Prostate gland (tissue), 2 donors: Measurements from ENCODE around the gene SRMS. TPM values are rescaled to one million over a fixed set of nuclear protein-coding genes. Genes with fewer than 3 reads are reported as not detected.

Experiments used
- DNase-seq: peaks from one replicate; pipeline ENCODE4 v3.0.0-alpha.2; 2019; ENCODE audit warnings: low spot score
- H3K27ac ChIP-seq, 2 donors: fragments of 200-600 bp; sonication (generic); 2 replicates each; pipeline ENCODE4 v1.5.1; 2017 to 2019
- H3K27me3 ChIP-seq: fragments of 200-600 bp; sonication (generic); replicated peaks from 2 replicates; pipeline ENCODE4 v1.5.1; 2019; ENCODE audit not compliant: insufficient read depth
- H3K36me3 ChIP-seq, 2 donors: fragments of 200-600 bp; sonication (generic); 1 replicate in 1 of 2; 2 replicates in 1 of 2; pipeline versions ENCODE4 v1.5.1 to v1.8.1; 2017 to 2019
- H3K4me1 ChIP-seq: fragments of 200-600 bp; sonication (generic); replicated peaks from 2 replicates; pipeline ENCODE4 v1.5.1; 2019
- H3K4me3 ChIP-seq, 2 donors: fragments of 200-600 bp; sonication (generic); 2 replicates each; pipeline ENCODE4 v1.5.1; 2017 to 2019
- H3K9me3 ChIP-seq: fragments of 200-600 bp; sonication (generic); 2 replicates; pipeline ENCODE4 v1.5.1; 2017
- CTCF ChIP-seq, 4 experiments: fragments of 200-600 bp in 2 of 4; fragments of 450-650 bp in 2 of 4; sonication (generic) in 2 of 4; IDR thresholded peaks; 1 replicate in 3 of 4; 2 replicates in 1 of 4; pipeline ENCODE4 v1.5.1; 2016 to 2019; ENCODE audit warnings: antibody characterized with exemption in 4 of 4, mild to moderate bottlenecking in 2 of 4, moderate library complexity in 2 of 4
- POLR2A ChIP-seq: fragments of 450-650 bp; IDR thresholded peaks from one replicate; pipeline ENCODE4 v1.6.1; 2016; ENCODE audit warnings: antibody characterized with exemption, mild to moderate bottlenecking
- POLR2AphosphoS5 ChIP-seq: sonication (generic); formaldehyde crosslinking; IDR thresholded peaks from one replicate; pipeline ENCODE4 v1.6.1; 2017; ENCODE audit warnings: antibody characterized with exemption
- WGBS: methylation state at CpG from one replicate; pipeline ENCODE4 v1.1.5; 2018; 5-methylcytosine and 5-hydroxymethylcytosine counted together
- intact Hi-C: fragments of 100-400 bp; cut with DNase I; formaldehyde crosslinking; loops from one replicate; pipeline ENCODE4 v1.14.2; 2022
- total RNA-seq, 2 donors: library from RNA; depleted of rRNA; stranded (reverse); fragments of >200 nt; gene quantifications; one replicate each; pipeline ENCODE4 v1.1.0, GENCODE V29; 2016

Gene SRMS
- total RNA-seq, 2 donors from 2014 or later: 0.34 to 1.6 TPM

- TF ChIP-seq CTCF (IDR thresholded peaks at IDR 0.05): no peak
- TF ChIP-seq POLR2A: no peak
- TF ChIP-seq POLR2AphosphoS5: no peak
- H3K4me3 ChIP-seq: no peak overlapping the region
- 86% methylated on average over 38 of the region's 38 CpGs for WGBS
- H3K4me1 ChIP-seq: no peaks in the 10 kb centered on the region
- peak overlapping the region; percentile 41 to 80 for H3K27ac ChIP-seq
- H3K27me3 ChIP-seq: no peaks in the 10 kb centered on the region
- H3K9me3 ChIP-seq: no peaks in the 10 kb centered on the region
- H3K36me3 ChIP-seq: peaks cover 0 to 9% of the 10 kb centered on the region in 2 donors
- intact Hi-C loops: no loop called here
- DNase-seq: no peak
Measured at GRCh38 chr20:63589261-63590217, 42.0 kb upstream of the SRMS start.

GRCh38 chr20:63588641-63589041 lies 41.1 kb upstream of the SRMS start:
- Histone ChIP-seq H3K27ac (peak overlapping the region; percentile 41 to 80), H3K9me3 (no peaks in the 10 kb centered on the region), H3K27me3 (no peaks in the 10 kb centered on the region), H3K36me3 (peaks cover 0 to 9% of the 10 kb centered on the region in 2 donors), H3K4me1 (no peaks in the 10 kb centered on the region), H3K4me3 (no peak overlapping the region)
- intact Hi-C loops: no loop called here
- TF ChIP-seq POLR2A (no peak), POLR2AphosphoS5 (no peak), CTCF (IDR thresholded peaks at IDR 0.05) (no peak)
- WGBS: 82% methylated on average over 10 of the region's 11 CpGs
- no peak for DNase-seq

- no peaks in the 10 kb centered on the region for H3K9me3 ChIP-seq
- intact Hi-C loops: no loop called here
- TF ChIP-seq POLR2AphosphoS5: peak; percentile 56
- TF ChIP-seq POLR2A: no peak
- TF ChIP-seq CTCF (IDR thresholded peaks at IDR 0.05): no peak
- no peaks in the 10 kb centered on the region for H3K4me1 ChIP-seq
- no peak overlapping the region for H3K4me3 ChIP-seq
- H3K36me3 ChIP-seq: peaks cover 0 to 4% of the 10 kb centered on the region in 2 donors
- DNase-seq: no peak
- 66% methylated on average over 19 of the region's 19 CpGs for WGBS
- H3K27ac ChIP-seq: peak overlapping the region; percentile 41 to 80
- no peaks in the 10 kb centered on the region for H3K27me3 ChIP-seq
Measured at GRCh38 chr20:63587776-63588591, 40.4 kb upstream of the SRMS start.

GRCh38 chr20:63587256-63587655 lies 39.7 kb upstream of the SRMS start:
- no peak for TF ChIP-seq POLR2A
- TF ChIP-seq POLR2AphosphoS5: no peak
- TF ChIP-seq CTCF (IDR thresholded peaks at IDR 0.05): no peak
- H3K27ac ChIP-seq: no peak overlapping the region
- intact Hi-C loops: no loop called here
- no peaks in the 10 kb centered on the region for H3K27me3 ChIP-seq
- H3K36me3 ChIP-seq: peaks cover 0 to 4% of the 10 kb centered on the region in 2 donors
- DNase-seq: no peak
- no peaks in the 10 kb centered on the region for H3K9me3 ChIP-seq
- H3K4me3 ChIP-seq: no peak overlapping the region
- H3K4me1 ChIP-seq: no peaks in the 10 kb centered on the region
- 90% methylated on average over 12 of the region's 12 CpGs for WGBS
